Measurements from ENCODE around the gene NBAS. TPM values are rescaled to one million over a fixed set of nuclear protein-coding genes. Genes with fewer than 3 reads are reported as not detected.

Gene NBAS
- total and polyA plus RNA-seq, 2 experiments from 2014 or later: 21.2 to 51.8 TPM

GRCh38 chr2:15603044-15603765 is 42.1 kb upstream of the NBAS start:
- DNase-seq: no peak
- Histone ChIP-seq H3K4me1 (ENCODE audit: insufficient read depth) (no peaks in the 10 kb centered on the region), H3K36me3 (ENCODE audit: low read depth) (peaks cover 93% of the 10 kb centered on the region), H4K20me1 (ENCODE audit: insufficient read depth) (no peaks in the 10 kb centered on the region), H3F3A (ENCODE audit: insufficient read depth) (no peaks in the 10 kb centered on the region), H3K9ac (no peak overlapping the region), H3K4me3 (no peak overlapping the region), H3K27me3 (replicated peaks; ENCODE audit: insufficient read depth) (no peaks in the 10 kb centered on the region), H2AFZ (no peak overlapping the region), H3K4me2 (ENCODE audit: unreplicated experiment) (no peak overlapping the region), H3K9me2 (ENCODE audit: insufficient read depth) (no peaks in the 10 kb centered on the region), H3K9me3 (ENCODE audit: low read depth) (no peaks in the 10 kb centered on the region), H3K27ac (no peak overlapping the region), H3K79me2 (ENCODE audit: insufficient read depth) (peaks cover 4% of the 10 kb centered on the region; the same call in 1 of the 2 replicates)
- TF ChIP-seq EZH2phosphoT487 (IDR thresholded peaks at IDR 0.05; ENCODE audit: insufficient read depth, low read depth) (no peak), EZH2 (IDR thresholded peaks at IDR 0.05; ENCODE audit: insufficient read depth, poor library complexity, severe bottlenecking) (no peak)
- in situ Hi-C loops (cut with MboI): no loop called here
- WGBS, 2 experiments (ENCODE audit: low coverage in 1 of 2, low lambda C conversion rate in 2 of 2, missing lambda C conversion rate in 2 of 2): 81% methylated on average over 3 of the region's 3 CpGs

- peaks cover 93% of the 10 kb centered on the region for H3K36me3 ChIP-seq (ENCODE audit: low read depth)
- in situ Hi-C loops (cut with MboI): no loop called here
- WGBS, 2 experiments (ENCODE audit: low coverage in 1 of 2, low lambda C conversion rate in 2 of 2, missing lambda C conversion rate in 2 of 2): 88% methylated on average over 8 of the region's 8 CpGs
These were observed 41.3 kb upstream of the NBAS start for GRCh38 chr2:15602393-15602792.

GRCh38 chr2:15601681-15602080 is 40.5 kb upstream of the NBAS start:
- Histone ChIP-seq H3K4me1 (ENCODE audit: insufficient read depth) (no peaks in the 10 kb centered on the region), H3K9me3 (ENCODE audit: low read depth) (no peaks in the 10 kb centered on the region), H3K9me2 (ENCODE audit: insufficient read depth) (no peaks in the 10 kb centered on the region), H3K36me3 (ENCODE audit: low read depth) (peaks cover 93% of the 10 kb centered on the region), H3F3A (ENCODE audit: insufficient read depth) (no peaks in the 10 kb centered on the region), H3K9ac (no peak overlapping the region), H3K79me2 (ENCODE audit: insufficient read depth) (peaks cover 16% of the 10 kb centered on the region; the same call in 1 of the 2 replicates), H3K4me2 (ENCODE audit: unreplicated experiment) (no peak overlapping the region), H4K20me1 (ENCODE audit: insufficient read depth) (no peaks in the 10 kb centered on the region), H3K4me3 (no peak overlapping the region), H2AFZ (no peak overlapping the region), H3K27ac (no peak overlapping the region), H3K27me3 (replicated peaks; ENCODE audit: insufficient read depth) (no peaks in the 10 kb centered on the region)
- TF ChIP-seq EZH2 (IDR thresholded peaks at IDR 0.05; ENCODE audit: insufficient read depth, poor library complexity, severe bottlenecking) (no peak), EZH2phosphoT487 (IDR thresholded peaks at IDR 0.05; ENCODE audit: insufficient read depth, low read depth) (no peak)
- in situ Hi-C loops (cut with MboI): no loop called here
- 55 to 73% methylated on average over 1 of the region's 1 CpG for WGBS, 2 experiments (ENCODE audit: low coverage in 1 of 2, low lambda C conversion rate in 2 of 2, missing lambda C conversion rate in 2 of 2)
- DNase-seq: no peak

More at GRCh38 chr2:15602393-15602792, 41.3 kb upstream of the NBAS start:
- Histone ChIP-seq H3K9me3 (ENCODE audit: low read depth) (no peaks in the 10 kb centered on the region), H3F3A (ENCODE audit: insufficient read depth) (no peaks in the 10 kb centered on the region), H3K27me3 (replicated peaks; ENCODE audit: insufficient read depth) (no peaks in the 10 kb centered on the region), H3K27ac (no peak overlapping the region), H2AFZ (no peak overlapping the region), H3K4me2 (ENCODE audit: unreplicated experiment) (no peak overlapping the region), H3K79me2 (ENCODE audit: insufficient read depth) (peaks cover 9% of the 10 kb centered on the region; the same call in 1 of the 2 replicates), H3K9ac (no peak overlapping the region), H3K4me1 (ENCODE audit: insufficient read depth) (no peaks in the 10 kb centered on the region), H4K20me1 (ENCODE audit: insufficient read depth) (no peaks in the 10 kb centered on the region), H3K4me3 (no peak overlapping the region), H3K9me2 (ENCODE audit: insufficient read depth) (no peaks in the 10 kb centered on the region)
- TF ChIP-seq EZH2 (IDR thresholded peaks at IDR 0.05; ENCODE audit: insufficient read depth, poor library complexity, severe bottlenecking) (no peak), EZH2phosphoT487 (IDR thresholded peaks at IDR 0.05; ENCODE audit: insufficient read depth, low read depth) (no peak)
- no peak for DNase-seq

- peaks cover 94% of the 10 kb centered on the region for H3K36me3 ChIP-seq (ENCODE audit: low read depth)
- H4K20me1 ChIP-seq (ENCODE audit: insufficient read depth): no peaks in the 10 kb centered on the region
- TF ChIP-seq EZH2 (IDR thresholded peaks at IDR 0.05; ENCODE audit: insufficient read depth, poor library complexity, severe bottlenecking) (no peak), EZH2phosphoT487 (IDR thresholded peaks at IDR 0.05; ENCODE audit: insufficient read depth, low read depth) (no peak)
- no peaks in the 10 kb centered on the region for H3F3A ChIP-seq (ENCODE audit: insufficient read depth)
- WGBS, 2 experiments (ENCODE audit: low coverage in 1 of 2, low lambda C conversion rate in 2 of 2, missing lambda C conversion rate in 2 of 2): 84 to 100% methylated on average over 1 of the region's 1 CpG
- H3K27ac ChIP-seq: no peak overlapping the region
- in situ Hi-C loops (cut with MboI): no loop called here
- no peak overlapping the region for H2AFZ ChIP-seq
- H3K9ac ChIP-seq: no peak overlapping the region
- no peaks in the 10 kb centered on the region for H3K27me3 ChIP-seq (replicated peaks; ENCODE audit: insufficient read depth)
- H3K4me2 ChIP-seq (ENCODE audit: unreplicated experiment): no peak overlapping the region
- no peaks in the 10 kb centered on the region for H3K9me2 ChIP-seq (ENCODE audit: insufficient read depth)
- H3K4me3 ChIP-seq: no peak overlapping the region
- peaks cover 32% of the 10 kb centered on the region for H3K79me2 ChIP-seq (ENCODE audit: insufficient read depth)
- no peak for DNase-seq
- H3K9me3 ChIP-seq (ENCODE audit: low read depth): no peaks in the 10 kb centered on the region
- H3K4me1 ChIP-seq (ENCODE audit: insufficient read depth): no peaks in the 10 kb centered on the region
These were observed 38.9 kb upstream of the NBAS start for GRCh38 chr2:15599994-15600393.

Measured in GM23248 (cell line).